Subcutaneous adipose tissue (tissue), 4 donors: ENCODE measurements around the gene IFT43. TPM values are rescaled to one million over a fixed set of nuclear protein-coding genes. Genes with fewer than 3 reads are reported as not detected.

Experiments
- total RNA-seq, 4 donors: library from RNA; depleted of rRNA; stranded (reverse); fragments of >200 nt; gene quantifications; one replicate each; pipeline ENCODE4 v1.1.0, GENCODE V29; 2016
- TF ChIP-seq, protein P1 (sequence below): fragments of 450-650 bp; IDR thresholded peaks from one replicate; pipeline ENCODE4 v1.5.1; 2016; ENCODE audit warnings: low read depth, mild to moderate bottlenecking, control low read depth, antibody characterized with exemption, moderate library complexity

Gene IFT43
- total RNA-seq, 4 donors from 2014 or later, result 25.3 to 38.2 (median 28.9) TPM

GRCh38 chr14:75979648-75980565, 5.7 kb upstream of the IFT43 start:
- TF ChIP-seq, protein P1, sequence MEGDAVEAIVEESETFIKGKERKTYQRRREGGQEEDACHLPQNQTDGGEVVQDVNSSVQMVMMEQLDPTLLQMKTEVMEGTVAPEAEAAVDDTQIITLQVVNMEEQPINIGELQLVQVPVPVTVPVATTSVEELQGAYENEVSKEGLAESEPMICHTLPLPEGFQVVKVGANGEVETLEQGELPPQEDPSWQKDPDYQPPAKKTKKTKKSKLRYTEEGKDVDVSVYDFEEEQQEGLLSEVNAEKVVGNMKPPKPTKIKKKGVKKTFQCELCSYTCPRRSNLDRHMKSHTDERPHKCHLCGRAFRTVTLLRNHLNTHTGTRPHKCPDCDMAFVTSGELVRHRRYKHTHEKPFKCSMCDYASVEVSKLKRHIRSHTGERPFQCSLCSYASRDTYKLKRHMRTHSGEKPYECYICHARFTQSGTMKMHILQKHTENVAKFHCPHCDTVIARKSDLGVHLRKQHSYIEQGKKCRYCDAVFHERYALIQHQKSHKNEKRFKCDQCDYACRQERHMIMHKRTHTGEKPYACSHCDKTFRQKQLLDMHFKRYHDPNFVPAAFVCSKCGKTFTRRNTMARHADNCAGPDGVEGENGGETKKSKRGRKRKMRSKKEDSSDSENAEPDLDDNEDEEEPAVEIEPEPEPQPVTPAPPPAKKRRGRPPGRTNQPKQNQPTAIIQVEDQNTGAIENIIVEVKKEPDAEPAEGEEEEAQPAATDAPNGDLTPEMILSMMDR, result no peak

DNA sequence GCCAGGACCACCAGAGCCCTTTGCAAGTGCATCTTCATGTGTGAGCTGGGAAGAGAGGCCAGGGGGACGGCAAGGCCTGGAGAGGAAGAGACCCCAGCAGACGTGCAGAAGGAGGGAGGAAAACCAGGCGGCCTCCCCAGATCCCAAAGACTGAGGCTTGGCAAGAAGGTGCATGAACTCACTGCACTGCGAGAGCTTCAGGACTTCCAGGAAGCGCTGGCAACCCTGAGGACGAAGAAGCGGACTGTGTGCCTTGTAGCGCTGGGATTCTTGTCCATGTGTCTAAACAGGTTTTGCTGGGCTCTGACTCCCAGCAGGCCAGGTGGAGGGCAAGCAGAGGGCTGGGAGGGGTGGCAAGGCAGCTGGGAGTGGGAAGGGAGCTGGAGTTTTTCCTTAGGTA, 4.7 kb upstream of the IFT43 start:
- TF ChIP-seq, protein P1, result no peak

GRCh38 chr14:75981426-75982265, 3.9 kb upstream of the IFT43 start, which contains the start of gene TGFB3:
Gene TGFB3 (minus strand): TSS chr14:75981995. CDS start chr14:75980893, 1,102 bp downstream.
- TF ChIP-seq, protein P1, result no peak

DNA sequence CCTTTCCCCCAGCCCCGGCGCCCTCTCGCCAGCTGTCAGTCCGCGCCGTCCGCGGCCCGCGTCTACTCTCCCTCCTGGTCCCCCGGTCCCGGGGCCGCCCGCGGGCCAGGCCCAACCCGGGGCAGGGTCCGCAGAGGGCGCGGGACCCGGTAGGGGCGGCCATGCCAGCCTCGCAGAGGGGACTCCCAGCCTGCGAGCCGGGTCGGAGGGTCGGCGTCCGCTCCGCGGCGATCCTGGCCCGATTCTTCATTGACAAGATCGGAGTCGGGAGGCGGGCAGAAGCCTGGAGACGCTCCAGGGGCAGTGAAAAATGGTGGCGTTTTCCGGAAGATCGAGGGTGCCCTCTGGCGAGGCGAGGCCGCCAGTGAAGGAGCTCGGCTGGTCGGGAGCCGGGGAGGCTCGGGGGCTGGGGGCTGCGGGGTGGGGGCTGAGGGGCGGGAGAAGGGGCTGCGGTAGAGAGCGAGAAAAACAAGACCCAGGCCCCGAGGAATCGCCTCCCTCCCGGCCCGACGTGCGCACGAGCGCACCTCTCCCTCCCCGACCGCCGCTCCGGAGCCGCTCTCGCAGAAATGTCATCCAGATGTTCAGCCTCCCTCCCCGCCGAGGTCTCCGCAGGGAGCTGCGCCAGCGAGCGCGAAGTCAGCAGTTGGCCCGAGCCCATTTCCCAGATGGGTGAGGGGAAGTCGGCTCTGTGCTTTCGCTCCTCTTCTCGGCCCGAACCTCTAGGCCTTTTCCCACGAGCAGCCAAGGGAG, 3.1 kb upstream of the IFT43 start:
- TF ChIP-seq, protein P1, result no peak

- TF ChIP-seq, protein P1, result no peak
Observed at GRCh38 chr14:75983019-75983358, 2.6 kb upstream of the IFT43 start.

DNA sequence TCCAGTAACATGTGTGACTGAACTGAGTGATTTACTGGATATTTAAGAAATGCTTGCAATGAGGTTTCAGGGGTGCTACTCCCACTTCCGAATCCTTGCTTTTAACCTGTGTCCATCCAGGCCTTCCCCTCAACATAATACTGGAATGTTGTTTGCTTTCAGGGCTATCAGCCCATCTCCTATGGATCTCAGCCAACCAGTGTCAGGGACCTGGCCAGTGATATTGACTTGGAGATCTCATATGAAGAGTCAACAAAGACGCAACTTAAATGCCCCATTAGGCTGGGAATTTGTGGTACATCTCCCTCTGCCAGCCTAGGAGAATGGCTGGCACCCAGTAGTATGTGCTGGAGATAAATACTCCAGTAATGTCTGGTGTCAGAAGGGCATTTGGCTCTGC, 889 bp upstream of the IFT43 start:
- TF ChIP-seq, protein P1, result no peak
